WI38 (cell line): Measurements from ENCODE around the gene STK38L.

Experiments used
- H3K4me3 ChIP-seq: 2 replicates; pipeline ENCODE4 v1.5.1; 2011; ENCODE audit warnings: low read depth, mild to moderate bottlenecking, control low read depth, low read length
- TF ChIP-seq, protein P1 (sequence below): IDR thresholded peaks from 2 replicates; pipeline ENCODE4 v1.5.1; 2012; ENCODE audit warnings: low read depth, mild to moderate bottlenecking, control low read depth, low read length

Gene STK38L

DNA sequence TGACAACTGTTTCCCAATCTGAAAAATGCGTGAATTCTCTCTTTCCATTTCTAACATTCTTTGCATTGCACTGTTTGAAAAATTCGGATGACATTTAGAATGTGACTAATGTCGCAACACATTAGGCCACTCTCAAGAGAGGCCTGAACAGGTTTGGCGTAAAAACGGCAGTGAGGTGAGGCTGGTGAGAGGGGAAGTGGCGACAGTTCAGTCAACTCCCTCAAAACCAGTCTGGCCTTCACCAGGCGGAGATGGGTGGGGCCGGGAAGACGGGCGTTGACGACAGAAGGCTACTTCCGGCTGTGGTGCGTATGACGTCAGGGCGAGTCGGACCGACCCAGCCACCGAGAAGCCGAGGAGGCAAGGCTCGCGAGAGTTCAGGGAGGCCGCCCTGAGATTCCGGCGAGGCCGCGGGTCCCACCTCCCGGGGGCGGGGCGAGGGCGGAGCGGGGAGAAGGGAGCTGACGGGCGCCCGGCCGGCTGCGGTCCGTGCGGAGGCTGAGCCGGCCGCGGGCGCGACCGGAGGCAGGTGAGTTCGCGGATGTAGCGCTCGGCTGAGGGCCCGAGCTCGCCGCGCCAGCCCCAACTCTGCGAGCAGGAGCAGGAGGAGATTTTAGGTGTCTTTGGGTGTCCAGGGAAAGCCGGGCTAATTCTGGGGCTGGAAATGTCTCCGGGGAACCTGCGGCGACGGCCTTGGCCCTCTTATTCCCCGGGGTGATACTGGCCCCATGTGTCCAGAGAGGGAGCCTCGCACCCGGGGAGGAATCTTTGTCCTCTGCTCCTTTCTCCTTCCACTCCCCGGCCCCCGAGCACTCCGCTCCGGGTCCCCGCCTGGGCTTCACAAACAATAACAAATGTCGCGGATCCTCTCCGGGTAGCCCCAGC lies at the start of gene STK38L:
Gene STK38L (plus strand): TSS at position 483 of the 885 bp plus-strand sequence. CDS start 53,435 bp downstream, outside the sequence.
- TF ChIP-seq, protein P1, sequence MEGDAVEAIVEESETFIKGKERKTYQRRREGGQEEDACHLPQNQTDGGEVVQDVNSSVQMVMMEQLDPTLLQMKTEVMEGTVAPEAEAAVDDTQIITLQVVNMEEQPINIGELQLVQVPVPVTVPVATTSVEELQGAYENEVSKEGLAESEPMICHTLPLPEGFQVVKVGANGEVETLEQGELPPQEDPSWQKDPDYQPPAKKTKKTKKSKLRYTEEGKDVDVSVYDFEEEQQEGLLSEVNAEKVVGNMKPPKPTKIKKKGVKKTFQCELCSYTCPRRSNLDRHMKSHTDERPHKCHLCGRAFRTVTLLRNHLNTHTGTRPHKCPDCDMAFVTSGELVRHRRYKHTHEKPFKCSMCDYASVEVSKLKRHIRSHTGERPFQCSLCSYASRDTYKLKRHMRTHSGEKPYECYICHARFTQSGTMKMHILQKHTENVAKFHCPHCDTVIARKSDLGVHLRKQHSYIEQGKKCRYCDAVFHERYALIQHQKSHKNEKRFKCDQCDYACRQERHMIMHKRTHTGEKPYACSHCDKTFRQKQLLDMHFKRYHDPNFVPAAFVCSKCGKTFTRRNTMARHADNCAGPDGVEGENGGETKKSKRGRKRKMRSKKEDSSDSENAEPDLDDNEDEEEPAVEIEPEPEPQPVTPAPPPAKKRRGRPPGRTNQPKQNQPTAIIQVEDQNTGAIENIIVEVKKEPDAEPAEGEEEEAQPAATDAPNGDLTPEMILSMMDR, result no peak
- peak within 1 kb of the TSS; percentile 65 for H3K4me3 ChIP-seq

DNA sequence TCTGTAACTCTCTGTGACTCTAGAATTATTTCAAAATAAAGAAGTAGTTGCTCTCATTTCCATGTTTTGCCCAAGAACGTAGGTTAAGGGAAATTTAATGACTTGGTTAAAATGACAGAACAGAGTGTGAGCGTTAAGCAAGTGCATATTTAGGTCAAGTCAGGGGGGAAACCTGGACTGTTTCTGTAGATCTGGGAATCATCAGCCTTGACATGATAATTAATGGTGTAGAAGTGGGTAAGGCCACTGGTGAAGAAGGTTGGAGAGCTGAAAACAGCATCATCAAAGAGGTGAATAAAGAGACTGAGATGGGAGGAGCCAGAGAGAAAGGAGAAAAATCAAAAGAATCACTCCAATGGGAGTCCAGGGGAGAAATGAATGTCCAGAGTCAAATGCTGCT lies 49.4 kb upstream of the STK38L start:
- H3K4me3 ChIP-seq, result no peak overlapping the region

DNA sequence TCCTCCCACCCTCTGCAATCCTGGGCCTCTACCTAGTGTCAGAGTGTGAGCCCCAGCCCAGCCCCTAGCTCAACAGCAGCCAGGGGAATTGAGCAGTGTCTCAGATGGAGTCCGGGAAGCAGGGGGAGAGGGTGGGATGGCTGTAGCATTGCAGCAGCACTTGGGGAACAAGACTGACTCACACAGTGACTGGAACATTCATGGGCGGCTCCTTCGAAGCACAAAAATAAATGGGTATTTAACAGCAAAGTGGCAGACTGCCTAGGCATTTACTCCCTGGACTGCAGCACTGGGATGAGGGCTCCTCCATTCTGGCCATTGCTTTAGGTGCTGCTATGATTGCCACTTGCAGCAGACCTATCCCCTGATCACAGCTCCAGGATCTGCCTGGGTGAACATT lies 46.0 kb upstream of the STK38L start:
- no peak overlapping the region for H3K4me3 ChIP-seq
- TF ChIP-seq, protein P1, result no peak

More for the DNA sequence above, 49.4 kb upstream of the STK38L start:
- TF ChIP-seq, protein P1, result no peak

DNA sequence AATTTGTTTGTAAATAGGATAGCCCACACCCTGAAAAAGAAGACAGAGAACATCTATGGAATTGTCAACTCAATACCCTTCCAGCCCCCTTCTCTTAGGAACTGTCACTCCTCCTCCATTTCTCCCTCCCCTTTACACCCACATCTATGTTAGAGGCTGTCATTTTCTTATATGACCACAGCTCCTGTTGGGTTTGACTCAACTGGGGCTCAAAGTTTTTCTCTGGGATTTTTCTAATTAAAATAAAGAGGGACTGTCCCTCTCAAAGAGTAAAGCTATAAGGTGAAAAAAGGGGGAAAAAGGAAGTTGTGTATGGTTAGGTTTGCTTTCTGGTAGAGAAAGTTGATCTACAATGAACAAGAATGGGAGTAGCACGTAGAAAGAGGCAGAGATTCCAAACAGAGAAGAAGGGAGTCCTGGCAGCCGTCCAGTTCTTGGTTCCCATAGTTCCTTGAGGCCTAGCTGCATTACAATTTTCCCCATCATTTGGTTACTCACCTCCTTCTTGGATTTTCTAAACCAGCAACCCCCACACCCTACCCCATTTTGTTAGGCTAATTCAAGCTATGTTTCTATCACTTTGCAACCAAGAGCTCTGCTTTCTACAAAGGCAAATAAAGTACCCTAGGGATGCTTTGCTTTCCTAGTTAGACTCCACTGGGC lies 44.3 kb upstream of the STK38L start:
- no peak overlapping the region for H3K4me3 ChIP-seq
- TF ChIP-seq, protein P1, result no peak

DNA sequence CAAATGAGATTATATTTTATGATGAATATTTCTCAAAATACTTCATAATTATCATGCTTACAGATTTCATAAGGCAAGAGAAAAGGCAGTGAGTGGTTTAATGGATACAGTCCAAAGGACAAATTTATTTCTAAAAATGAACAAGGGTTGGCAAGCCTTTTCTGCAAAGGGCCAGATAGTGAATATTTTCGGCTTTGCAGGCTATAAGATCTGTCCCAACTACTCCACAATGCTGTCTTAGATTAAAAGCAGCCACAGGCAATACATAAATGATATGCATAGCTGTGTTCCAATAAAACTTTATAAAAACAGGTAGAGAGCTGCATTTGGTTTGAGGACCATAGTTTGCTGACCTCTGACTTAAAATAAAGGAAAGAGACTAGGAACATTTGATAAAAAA lies 42.9 kb upstream of the STK38L start:
- TF ChIP-seq, protein P1, result no peak
- no peak overlapping the region for H3K4me3 ChIP-seq

DNA sequence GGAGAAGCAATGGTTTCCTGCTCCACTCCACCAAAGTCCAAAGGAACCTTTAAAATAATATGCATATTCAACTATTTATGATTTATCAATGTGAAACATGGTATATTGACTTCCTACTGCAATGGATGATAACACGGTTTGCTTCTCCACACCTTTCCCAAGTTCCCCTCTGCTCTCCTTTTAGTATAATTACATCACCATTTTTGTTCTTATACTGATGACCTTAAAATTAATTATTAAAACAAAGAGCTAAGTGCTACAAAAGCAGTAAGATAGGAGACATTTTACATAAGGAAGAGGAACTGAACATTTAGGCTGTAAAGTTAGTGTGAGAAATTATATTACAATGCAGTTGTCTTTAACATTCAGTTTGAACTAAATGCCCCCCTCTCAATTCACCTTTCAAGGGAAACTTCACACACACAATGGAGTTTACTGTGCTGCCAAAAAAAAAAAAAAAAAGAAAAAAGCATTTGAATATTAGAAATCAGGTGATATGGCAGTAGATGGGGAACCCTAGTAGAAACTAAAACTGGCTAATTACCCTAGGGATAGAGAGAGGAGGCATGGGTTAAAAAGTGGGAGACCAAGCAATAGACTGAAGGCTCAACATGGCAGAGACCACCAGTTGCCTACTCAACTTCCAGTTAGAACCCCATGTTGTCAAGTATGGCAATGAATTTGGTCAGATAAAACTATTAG lies 37.1 kb upstream of the STK38L start:
- no peak overlapping the region for H3K4me3 ChIP-seq
- TF ChIP-seq, protein P1, result no peak
